Esophagus (tissue), 2 donors: Measurements from ENCODE around the gene PLXNC1. TPM values are rescaled to one million over a fixed set of nuclear protein-coding genes. Genes with fewer than 3 reads are reported as not detected.
"Not testable (repeated sequence)": the region's sequence is repeated elsewhere in the genome, so short reads cannot be mapped to it uniquely, and the experiment has no call there.

Source experiments
- H3K27ac ChIP-seq, 2 donors: one replicate each; pipeline ENCODE4 v1.5.1; 2013; ENCODE audit warnings: low read depth in 2 of 2, mild to moderate bottlenecking in 2 of 2, inconsistent platforms in 1 of 2, low read length in 1 of 2, moderate library complexity in 1 of 2
- H3K27me3 ChIP-seq, 2 donors: one replicate each; pipeline ENCODE4 v1.6.1; 2013; ENCODE audit warnings: low read length in 2 of 2, control low read depth in 1 of 2, mild to moderate bottlenecking in 1 of 2; ENCODE audit not compliant: insufficient read depth in 2 of 2, control insufficient read depth in 1 of 2
- H3K36me3 ChIP-seq, 2 donors: one replicate each; pipeline ENCODE4 v1.6.1; 2013; ENCODE audit warnings: low read length in 1 of 2; ENCODE audit not compliant: control insufficient read depth in 2 of 2, insufficient read depth in 2 of 2
- H3K4me1 ChIP-seq, 2 donors: one replicate each; pipeline ENCODE4 v1.6.1; 2013; ENCODE audit warnings: low read length in 1 of 2; ENCODE audit not compliant: control insufficient read depth in 2 of 2, insufficient read depth in 2 of 2
- H3K4me3 ChIP-seq, 2 donors: one replicate each; pipeline ENCODE4 v1.5.1; 2013; ENCODE audit warnings: low read length in 2 of 2, mild to moderate bottlenecking in 2 of 2, low read depth in 1 of 2, moderate library complexity in 1 of 2
- H3K9me3 ChIP-seq, 2 donors: one replicate each; pipeline ENCODE4 v1.6.1; 2013; ENCODE audit warnings: mild to moderate bottlenecking in 2 of 2, low read depth in 1 of 2, low read length in 1 of 2, moderate library complexity in 1 of 2; ENCODE audit not compliant: control insufficient read depth in 2 of 2, insufficient read depth in 1 of 2
- WGBS, 2 donors: extraction: QIAGEN DNeasy Blood & Tissue Kit; methylation state at CpG; one replicate each; pipeline ENCODE4 v1.1.7; 2013; 5-methylcytosine and 5-hydroxymethylcytosine counted together
- polyA plus RNA-seq, 2 donors: library from polyadenylated mRNA; stranded (reverse); fragments of 200-250 nt; gene quantifications; one replicate each; pipeline ENCODE4 v1.2.3, GENCODE V29; 2013
- donor health status: healthy with polysubstance abuse.
- donor health status: Bipolar disorder and iron deficiency.

PLXNC1 gene
- polyA plus RNA-seq, 2 donors = 0.24 to 0.41 TPM

- Histone ChIP-seq H3K27me3 (no peaks in the 10 kb centered on the region), H3K9me3 (no peaks in the 10 kb centered on the region), H3K27ac (no peak overlapping the region), H3K36me3 (peaks cover 0 to 3% of the 10 kb centered on the region in 2 donors), H3K4me3 (no peak overlapping the region), H3K4me1 (no peaks in the 10 kb centered on the region)
- WGBS, 2 donors = 69 to 76% methylated on average over 9 of the region's 9 CpGs
Observed at GRCh38 chr12:94305130-94305957, 157.0 kb downstream of the PLXNC1 start.

- Histone ChIP-seq H3K9me3 (no peaks in the 10 kb centered on the region), H3K4me3 (no peak overlapping the region), H3K4me1 (no peaks in the 10 kb centered on the region), H3K27me3 (no peaks in the 10 kb centered on the region), H3K36me3 (peaks cover 0 to 3% of the 10 kb centered on the region in 2 donors), H3K27ac (no peak overlapping the region)
- 46 to 52% methylated on average over 2 of the region's 2 CpGs for WGBS, 2 donors
Observed at GRCh38 chr12:94308612-94309011, 160.2 kb downstream of the PLXNC1 start.

GRCh38 chr12:94309373-94309772 is 161.0 kb downstream of the PLXNC1 start:
- H3K36me3 ChIP-seq = peaks cover 0 to 3% of the 10 kb centered on the region in 2 donors

GRCh38 chr12:94312378-94312777 is 164.0 kb downstream of the PLXNC1 start:
- 94 to 100% methylated on average over 1 of the region's 1 CpG for WGBS, 2 donors
- Histone ChIP-seq H3K27me3 (no peaks in the 10 kb centered on the region), H3K36me3 (no peaks in the 10 kb centered on the region), H3K4me1 (no peaks in the 10 kb centered on the region), H3K4me3 (no peak overlapping the region), H3K27ac (no peak overlapping the region), H3K9me3 (no peaks in the 10 kb centered on the region)

More at GRCh38 chr12:94309373-94309772, 161.0 kb downstream of the PLXNC1 start:
- no peaks in the 10 kb centered on the region for H3K9me3 ChIP-seq
- H3K4me1 ChIP-seq = no peaks in the 10 kb centered on the region
- 78 to 87% methylated on average over 5 of the region's 5 CpGs for WGBS, 2 donors
- H3K27ac ChIP-seq = no peak overlapping the region
- no peak overlapping the region for H3K4me3 ChIP-seq
- H3K27me3 ChIP-seq = no peaks in the 10 kb centered on the region

- H3K9me3 ChIP-seq, H3K36me3 ChIP-seq, H3K4me1 ChIP-seq, H3K27me3 ChIP-seq, H3K4me3 ChIP-seq, H3K27ac ChIP-seq: not testable (repeated sequence)
- 98 to 100% methylated on average over 2 of the region's 2 CpGs for WGBS, 2 donors
Observed at GRCh38 chr12:94316600-94316999, 168.2 kb downstream of the PLXNC1 start.

GRCh38 chr12:94318181-94318580 is 169.8 kb downstream of the PLXNC1 start:
- no peaks in the 10 kb centered on the region for H3K4me1 ChIP-seq
- peaks cover 3 to 9% of the 10 kb centered on the region in 2 donors for H3K9me3 ChIP-seq
- 54 to 73% methylated on average over 1 of the region's 1 CpG for WGBS, 2 donors
- peaks cover 1 to 10% of the 10 kb centered on the region in 2 donors for H3K36me3 ChIP-seq
- no peak overlapping the region for H3K4me3 ChIP-seq
- H3K27ac ChIP-seq = no peak overlapping the region
- no peaks in the 10 kb centered on the region for H3K27me3 ChIP-seq

GRCh38 chr12:94320109-94320508 is 171.7 kb downstream of the PLXNC1 start:
- peaks cover 3 to 11% of the 10 kb centered on the region in 2 donors for H3K9me3 ChIP-seq
- H3K27ac ChIP-seq = no peak overlapping the region
- no peaks in the 10 kb centered on the region for H3K27me3 ChIP-seq
- peaks cover 2 to 15% of the 10 kb centered on the region in 2 donors for H3K36me3 ChIP-seq
- no peak overlapping the region for H3K4me3 ChIP-seq
- H3K4me1 ChIP-seq = no peaks in the 10 kb centered on the region

GRCh38 chr12:94322346-94322745 is 174.0 kb downstream of the PLXNC1 start:
- Histone ChIP-seq H3K27me3 (no peaks in the 10 kb centered on the region), H3K36me3 (peaks cover 2 to 15% of the 10 kb centered on the region in 2 donors), H3K4me1 (no peaks in the 10 kb centered on the region), H3K27ac (no peak overlapping the region), H3K9me3 (peaks cover 3 to 11% of the 10 kb centered on the region in 2 donors), H3K4me3 (no peak overlapping the region)
- 90 to 93% methylated on average over 2 of the region's 2 CpGs for WGBS, 2 donors

- no peaks in the 10 kb centered on the region for H3K27me3 ChIP-seq
- H3K27ac ChIP-seq = no peak overlapping the region
- peaks cover 3 to 10% of the 10 kb centered on the region in 2 donors for H3K9me3 ChIP-seq
- no peak overlapping the region for H3K4me3 ChIP-seq
- no peaks in the 10 kb centered on the region for H3K4me1 ChIP-seq
- H3K36me3 ChIP-seq = peaks cover 2 to 15% of the 10 kb centered on the region in 2 donors
- 91 to 93% methylated on average over 1 of the region's 1 CpG for WGBS, 2 donors
Observed at GRCh38 chr12:94326234-94326633, 177.9 kb downstream of the PLXNC1 start.

- peaks cover 2 to 11% of the 10 kb centered on the region in 2 donors for H3K36me3 ChIP-seq
- H3K27me3 ChIP-seq = no peaks in the 10 kb centered on the region
- H3K27ac ChIP-seq = no peak overlapping the region
- H3K4me1 ChIP-seq = no peaks in the 10 kb centered on the region
- H3K9me3 ChIP-seq = peaks cover 3 to 5% of the 10 kb centered on the region in 2 donors
- no peak overlapping the region for H3K4me3 ChIP-seq
Observed at GRCh38 chr12:94326727-94327126, 178.3 kb downstream of the PLXNC1 start.
